Activated CD4-positive, alpha-beta T cell treated with anti-CD3 and anti-CD28 coated beads, Interleukin-2, amount 50 U/mL, for 1 hour (primary cell): ENCODE data around the gene COL27A1.
"Not testable (repeated sequence)": the region's sequence is repeated elsewhere in the genome, so short reads cannot be mapped to it uniquely, and the experiment has no call there.

Source experiments
- DNase-seq: peaks from one replicate; pipeline ENCODE4 v3.0.0-alpha.2; 2020

COL27A1 gene

DNA sequence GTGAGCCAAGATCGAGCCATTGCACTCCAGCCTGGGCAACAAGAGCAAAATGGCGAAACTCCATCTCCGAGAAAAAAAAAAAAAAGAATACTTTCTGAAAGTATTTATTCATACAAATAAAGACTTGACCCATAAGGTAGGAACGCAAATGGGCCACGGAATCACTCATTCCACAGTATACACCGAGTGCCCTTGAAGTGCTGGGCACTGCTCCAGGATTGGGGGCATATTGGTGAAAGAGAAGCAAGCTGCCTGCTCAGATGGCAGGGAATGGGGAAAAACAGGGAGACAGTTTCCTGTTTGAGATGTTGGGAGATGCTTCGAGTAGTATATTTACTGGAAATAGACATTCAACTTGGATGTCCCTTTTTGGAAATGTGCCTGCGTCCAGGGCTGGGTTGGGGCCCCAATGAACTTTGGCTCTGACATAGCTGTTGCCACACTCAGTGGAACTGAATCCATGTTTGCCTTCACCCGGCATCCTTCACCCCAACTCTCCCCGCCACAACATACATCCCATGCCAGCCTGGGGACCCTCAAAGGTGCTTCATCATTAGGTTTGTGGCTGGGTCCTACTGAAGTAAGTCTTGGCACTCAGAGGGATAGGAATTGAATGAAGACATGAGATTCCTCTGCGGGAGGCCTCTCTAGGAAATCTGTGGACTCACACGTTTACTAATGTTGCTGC lies 173.7 kb downstream of the COL27A1 start:
- not testable (repeated sequence) for DNase-seq

DNA sequence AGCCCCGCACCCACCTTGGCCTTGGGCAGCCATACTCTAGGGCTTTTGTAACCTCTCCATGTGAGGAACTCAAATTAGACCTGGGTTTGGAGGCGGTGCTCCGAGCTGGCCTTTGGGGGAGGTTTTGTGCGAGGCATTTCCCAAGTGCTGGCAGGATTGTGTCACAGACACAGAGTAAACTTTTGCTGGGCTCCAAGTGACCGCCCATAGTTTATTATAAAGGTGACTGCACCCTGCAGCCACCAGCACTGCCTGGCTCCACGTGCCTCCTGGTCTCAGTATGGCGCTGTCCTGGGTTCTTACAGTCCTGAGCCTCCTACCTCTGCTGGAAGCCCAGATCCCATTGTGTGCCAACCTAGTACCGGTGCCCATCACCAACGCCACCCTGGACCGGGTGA lies 174.3 kb downstream of the COL27A1 start, which contains the start of gene ORM2:
TSS of gene ORM2 (plus strand) at position 245 of the 398 bp plus-strand sequence. CDS start at position 281, 36 bp downstream.
- DNase-seq, result not testable (repeated sequence)

DNA sequence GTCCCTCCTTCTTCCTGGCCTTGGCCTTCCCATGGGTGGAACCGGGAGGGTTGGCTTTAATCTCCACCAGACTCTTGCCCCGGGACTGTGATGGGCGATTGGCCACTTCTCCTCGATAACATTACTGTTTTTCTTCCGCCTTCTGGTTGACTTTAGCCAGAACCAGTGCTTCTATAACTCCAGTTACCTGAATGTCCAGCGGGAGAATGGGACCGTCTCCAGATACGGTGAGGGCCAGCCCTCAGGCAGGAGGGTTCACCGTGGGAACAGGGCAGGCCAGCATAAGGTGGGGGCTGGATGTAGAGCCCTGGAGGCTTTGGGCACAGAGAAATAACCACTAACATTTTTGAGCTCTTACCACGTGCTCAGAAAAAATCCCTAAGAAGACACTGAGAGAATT lies 175.3 kb downstream of the COL27A1 start:
- no peak for DNase-seq

DNA sequence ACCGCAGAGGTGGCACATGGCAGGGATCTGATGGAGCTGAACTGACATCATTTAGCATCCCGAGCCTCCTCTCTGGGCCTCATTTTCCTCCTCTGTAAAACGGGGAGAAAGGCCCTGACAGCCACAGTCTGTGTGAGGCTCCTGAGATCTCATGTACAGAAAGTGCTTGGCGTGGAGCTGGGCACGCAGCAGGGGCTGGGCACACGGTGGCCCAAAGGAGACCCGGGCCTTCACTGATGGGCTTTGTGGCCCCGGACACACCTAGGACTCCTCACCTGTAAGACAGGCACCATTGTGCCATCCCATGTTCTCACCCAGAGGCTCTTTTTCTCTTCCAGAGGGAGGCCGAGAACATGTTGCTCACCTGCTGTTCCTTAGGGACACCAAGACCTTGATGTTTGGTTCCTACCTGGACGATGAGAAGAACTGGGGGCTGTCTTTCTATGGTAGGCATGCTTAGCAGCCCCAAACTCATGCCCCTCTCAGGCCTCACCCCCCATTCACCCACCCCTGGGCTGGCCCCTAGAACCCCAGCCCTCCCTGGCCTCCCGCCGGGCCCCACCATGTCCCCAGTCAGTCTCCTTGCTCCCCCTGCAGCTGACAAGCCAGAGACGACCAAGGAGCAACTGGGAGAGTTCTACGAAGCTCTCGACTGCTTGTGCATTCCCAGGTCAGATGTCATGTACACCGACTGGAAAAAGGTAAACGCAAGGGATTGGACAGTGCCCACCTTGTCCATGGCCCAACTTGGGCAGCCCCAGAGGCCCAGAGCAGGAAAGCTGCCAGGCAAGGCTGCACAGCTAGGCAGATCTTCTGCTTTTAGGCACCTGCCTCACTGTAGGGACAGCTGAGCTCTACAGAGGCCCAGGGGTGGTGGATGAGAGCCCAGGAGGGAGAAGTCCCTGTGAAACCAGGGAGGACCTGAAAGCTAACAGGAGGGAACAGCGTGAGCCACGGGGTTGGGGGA lies 176.2 kb downstream of the COL27A1 start:
- not testable (repeated sequence) for DNase-seq

DNA sequence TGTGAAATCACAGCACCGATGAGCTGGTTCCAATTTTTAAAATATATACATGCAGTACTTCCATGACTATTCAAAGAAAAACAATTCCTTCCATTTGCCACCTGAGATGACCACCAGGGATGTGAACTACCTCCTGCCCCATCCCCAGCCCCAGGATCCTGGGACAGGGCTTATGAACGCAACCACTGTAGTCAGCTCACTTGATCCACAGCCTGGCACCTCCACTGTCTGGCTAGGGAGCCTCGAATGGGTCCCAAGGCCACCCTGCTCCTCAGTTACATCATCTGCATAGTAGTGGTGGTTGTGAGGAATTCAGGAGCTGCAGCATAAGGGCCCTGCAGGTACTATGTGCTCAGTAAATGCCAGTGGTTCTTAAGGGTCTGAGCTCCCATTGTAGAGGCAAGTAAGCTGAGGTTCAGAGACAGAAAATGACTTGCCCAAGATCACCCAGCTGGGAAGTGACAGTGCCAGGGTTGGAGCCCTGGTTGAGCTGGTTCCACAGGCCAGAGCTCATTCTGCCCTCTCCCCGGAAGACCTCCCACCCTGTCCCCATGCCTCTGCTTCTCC lies 177.2 kb downstream of the COL27A1 start:
- not testable (repeated sequence) for DNase-seq

DNA sequence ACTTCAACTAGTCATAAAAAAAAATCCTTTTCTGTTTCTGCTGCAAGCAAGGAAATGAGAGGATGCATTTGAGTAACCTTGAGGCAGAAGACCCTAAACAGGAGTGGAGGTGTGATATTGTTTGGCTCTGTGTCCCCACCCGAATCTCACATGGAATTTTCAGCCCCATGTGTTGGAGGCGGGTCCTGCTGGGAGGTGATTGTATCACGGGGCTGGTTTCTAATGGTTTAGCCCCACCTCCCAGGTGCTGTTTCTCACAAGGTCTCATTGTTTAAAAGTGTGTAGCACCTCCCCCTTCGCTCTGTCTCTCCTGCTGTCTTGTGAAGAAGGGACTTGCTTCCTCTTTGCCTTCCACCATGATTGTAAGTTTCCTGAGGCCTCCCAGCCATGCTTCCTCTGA lies 178.4 kb downstream of the COL27A1 start:
- not testable (repeated sequence) for DNase-seq

DNA sequence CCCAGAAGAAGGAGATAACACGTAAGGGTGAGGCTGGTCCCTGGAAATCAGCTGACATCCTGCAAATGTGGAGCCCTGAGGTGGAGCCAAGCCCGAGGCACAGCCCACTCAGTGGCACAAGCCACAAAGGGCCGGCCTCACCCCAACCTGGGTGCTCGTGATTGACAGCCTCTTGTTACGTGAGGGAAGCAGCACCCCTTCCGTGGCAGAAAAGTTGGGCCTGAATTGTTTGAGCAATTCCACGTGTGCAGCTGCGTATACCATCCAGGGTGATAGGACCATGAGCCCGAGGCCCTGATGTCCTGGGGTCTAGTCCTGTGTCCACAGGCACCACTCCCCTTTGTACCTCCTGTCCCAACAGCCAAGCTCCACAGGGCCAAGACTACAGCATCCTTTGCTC lies 179.2 kb downstream of the COL27A1 start:
- no peak for DNase-seq

DNA sequence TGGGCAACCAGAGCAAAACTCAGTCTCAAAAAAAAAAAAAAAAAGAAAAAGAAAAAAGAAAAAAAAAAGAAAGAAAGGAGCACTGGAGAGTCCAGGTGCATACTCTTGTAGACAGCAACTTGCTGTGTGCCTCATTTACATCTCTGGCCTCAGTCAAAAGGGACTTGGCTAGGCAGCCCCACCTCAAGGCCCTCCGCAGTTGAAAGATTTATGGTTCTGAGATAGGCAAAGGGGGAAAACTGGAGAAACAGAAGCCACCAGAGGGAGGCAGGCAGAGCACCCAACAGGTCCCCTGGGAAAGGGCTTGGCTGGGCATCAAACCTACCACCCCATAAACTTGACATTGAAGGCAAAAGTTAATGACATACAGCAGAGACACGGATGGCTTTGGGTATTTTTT lies 180.4 kb downstream of the COL27A1 start:
- DNase-seq, result no peak

DNA sequence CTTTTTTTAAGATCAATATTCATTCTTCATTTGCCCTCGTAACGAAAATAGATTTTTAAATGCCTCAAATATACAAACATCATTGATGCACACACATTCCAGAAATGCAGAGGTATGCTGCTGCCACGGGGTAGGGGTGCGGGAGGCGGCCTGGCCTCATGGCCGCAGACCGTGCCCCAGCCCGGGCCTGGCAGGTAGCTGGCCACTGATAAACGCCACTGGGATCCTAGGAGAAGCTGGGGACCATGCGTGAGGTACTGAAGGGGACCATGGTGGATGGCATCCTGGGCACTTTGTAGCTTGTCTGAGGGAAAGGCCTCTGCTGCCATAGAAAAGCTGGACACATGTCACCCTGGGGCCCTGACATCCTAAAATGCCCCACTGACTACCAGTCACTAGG lies 180.8 kb downstream of the COL27A1 start:
- no peak for DNase-seq

DNA sequence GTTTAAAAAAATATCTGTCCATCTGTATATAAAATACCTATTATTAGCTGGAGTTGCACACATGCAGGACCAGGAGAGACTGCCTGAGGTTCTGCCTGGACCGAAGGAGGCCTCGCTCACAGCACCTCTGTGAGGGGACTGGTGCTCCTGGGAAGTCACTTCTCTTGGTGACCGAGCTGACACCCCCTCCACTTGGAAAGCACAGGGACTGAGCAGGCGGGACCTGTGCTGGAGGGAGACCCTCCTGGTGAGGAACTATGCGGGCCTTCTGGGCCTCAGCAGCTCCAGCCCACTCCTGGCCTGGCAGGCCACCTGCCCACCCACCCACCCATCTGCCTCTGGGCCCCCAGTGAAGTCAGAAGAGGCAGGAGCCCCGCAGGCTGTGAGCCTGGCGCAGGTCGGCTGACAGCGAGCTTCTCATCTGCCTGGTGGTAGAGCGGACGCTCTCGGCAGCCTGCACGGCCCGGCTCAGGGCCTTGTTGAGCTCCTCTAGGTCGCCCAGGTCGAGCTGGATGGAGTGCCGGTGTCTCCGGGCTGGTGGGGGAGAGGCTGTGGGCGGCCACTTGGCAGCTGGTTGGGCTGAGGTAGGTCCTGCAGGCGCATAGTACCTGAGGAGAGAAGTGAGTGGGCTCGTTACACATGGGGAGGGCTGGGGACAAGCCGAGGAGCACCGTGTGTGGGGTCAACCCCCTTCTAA lies 181.5 kb downstream of the COL27A1 start:
- no peak for DNase-seq

DNA sequence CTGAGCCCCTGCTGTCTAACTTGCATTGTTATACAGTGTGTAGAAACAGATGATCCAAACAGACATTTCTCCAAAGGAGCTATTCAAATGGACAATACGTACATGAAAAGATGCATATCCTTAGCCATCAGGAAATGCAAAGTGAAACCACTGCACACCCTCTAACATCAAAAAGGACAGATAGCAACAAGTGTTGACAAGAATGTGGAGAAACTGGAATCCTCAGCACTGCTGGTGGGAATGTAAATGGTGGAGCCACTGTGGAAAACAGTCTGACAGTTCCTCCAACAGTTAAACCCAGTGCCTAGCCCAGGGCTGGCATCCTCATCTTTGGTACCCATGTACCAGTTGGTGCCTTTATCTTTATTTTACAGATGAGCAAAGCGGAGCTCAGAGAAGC lies 182.8 kb downstream of the COL27A1 start:
- DNase-seq, result no peak

DNA sequence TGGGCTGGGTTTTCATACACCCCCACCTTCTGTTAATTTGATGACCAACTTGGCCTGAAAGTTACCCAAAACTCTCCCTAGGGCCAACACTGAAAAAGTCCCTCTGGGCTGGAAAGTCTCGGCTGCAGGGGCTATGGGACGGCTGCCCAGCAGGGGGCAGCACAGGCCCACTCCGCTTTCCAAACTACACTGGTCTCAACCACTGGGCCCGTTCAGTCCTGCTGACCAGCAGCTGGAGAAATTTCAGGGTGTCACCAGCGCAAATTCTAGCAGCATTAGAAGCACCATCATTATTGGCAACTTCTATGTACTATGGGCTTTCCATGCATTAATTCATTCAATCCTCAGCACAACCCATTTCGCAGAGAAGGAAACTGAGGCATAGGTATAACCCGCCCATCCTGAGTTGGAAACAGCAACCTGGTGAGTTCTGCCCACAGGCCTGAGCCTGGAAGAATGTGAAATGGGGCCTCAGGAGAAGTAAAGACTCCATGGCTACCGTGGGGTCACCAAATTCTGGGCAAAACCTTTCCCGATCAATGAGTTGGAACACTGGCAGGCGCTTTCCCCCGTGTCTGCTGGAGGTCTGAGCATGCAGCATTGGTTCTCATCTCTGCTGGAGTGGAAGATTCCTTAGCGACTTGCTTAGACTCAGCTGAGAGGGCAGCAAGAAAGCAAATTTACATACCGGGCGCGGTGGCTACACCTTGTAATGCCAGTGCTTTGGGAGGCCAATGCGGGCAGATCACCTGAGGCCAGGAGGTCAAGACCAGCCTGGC lies 184.0 kb downstream of the COL27A1 start:
- DNase-seq, result peak; percentile 50

DNA sequence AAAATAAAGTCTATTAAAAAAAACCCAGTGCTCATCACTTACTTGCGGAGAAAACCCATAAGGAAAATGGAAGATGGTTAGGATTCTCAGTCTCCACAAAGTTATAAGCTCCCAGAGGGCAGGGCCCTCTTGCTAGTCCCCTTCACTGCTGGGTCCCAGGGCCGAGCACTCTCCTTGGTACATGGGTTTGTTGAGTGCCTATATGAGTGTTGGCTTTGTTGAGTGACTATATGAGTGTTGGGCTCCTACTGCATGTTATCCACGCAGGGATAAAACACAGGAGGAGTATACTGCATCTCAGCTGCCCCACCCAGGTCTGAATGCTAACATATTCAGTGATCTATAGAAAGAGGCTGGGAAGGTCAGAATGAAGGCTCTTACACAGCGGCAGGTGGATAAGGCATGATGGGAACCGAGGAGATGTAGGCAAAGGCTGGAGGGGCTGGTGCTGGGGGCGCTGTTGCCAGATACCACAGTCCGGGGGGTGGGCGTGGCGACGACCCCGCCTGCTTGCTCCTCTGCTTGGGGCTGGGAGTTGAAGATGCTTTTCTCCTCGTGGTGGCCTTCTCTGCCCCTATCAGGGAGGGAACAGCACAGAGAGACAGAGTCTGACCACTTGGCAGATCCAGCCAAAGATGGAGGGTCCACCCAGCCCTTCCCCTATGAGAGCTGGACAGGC lies 186.0 kb downstream of the COL27A1 start:
- no peak for DNase-seq

DNA sequence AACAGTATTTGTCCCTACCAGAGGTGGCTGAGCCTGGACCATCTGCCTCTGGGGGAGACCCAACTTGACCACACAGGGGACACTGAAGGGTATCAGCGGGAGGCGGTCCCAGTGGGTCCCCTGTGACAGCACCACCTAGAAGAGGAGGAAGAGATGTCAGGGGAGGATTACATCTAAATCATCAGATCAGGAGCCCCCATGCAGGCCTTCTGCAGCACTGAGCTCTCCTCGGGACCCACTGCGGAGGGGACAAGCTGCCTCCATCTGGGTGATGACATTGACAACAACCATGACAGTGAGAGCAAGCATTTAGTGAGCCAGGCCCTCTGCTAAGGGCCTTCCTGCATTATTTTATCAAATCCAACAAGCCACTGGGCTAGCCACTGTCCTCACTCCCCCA lies 186.7 kb downstream of the COL27A1 start:
- no peak for DNase-seq

DNA sequence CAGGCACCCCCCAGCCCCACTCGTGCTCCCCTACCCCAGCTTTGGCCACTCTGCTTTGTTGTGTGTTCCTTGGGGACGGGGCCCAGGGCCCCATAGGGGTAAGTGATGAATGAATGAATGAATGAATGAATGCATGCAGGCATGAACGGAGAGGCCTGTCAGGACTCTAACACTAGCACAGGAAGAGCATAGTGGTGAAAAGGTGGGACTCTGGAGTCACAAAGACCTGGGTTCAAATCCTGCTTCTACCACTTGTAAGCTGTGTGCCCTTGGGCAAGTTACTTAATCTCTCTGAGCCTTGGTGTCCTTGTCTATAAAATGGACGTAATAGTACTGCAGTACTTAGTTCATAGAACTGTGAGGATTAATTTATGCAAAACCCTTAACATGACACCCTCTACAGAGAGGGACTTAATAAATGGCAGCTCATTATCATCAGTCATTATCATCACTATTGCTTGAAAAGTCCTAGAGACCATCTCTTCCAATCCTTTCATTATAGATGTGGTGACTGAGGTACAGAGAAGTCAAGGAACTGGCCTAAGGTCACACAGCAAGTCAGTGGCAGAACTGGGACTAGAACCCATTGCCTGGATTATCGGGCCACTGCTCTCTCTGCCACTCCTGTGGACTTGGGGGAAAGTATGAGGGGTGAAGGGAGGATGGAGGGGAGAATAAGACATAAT lies 187.6 kb downstream of the COL27A1 start:
- no peak for DNase-seq

DNA sequence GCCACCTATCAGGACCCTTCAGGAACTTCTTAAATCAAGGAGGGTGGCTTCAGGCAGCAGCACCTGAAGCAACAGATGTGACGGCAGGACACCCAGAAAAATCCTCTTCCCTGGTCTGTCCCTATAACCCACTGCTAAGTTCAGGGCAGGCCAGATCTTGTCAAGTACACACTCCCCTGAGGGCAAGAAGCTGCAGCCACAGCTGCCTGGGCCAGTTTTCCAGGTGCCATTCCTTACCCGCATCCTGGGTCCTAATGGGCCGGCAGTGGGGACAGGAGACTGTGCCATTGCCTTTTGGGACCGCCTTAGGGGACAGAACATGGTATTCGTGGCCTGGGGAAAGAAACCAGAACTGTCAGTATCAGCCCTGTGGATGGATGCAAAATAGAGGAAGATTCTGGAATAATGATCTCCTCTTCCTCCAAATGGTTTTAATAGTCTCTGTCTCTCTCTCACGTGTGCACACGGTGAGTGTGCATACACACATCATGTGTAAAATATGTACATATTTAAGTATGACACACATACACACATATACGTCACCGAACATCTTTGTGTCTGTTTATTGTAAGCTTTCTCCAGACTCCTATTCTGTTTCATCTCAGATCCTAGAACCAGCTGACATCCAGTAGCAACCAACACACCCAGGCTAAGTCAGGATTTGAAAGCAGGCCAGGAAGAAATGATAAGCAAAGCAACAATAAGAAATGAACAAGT lies 188.3 kb downstream of the COL27A1 start:
- no peak for DNase-seq

DNA sequence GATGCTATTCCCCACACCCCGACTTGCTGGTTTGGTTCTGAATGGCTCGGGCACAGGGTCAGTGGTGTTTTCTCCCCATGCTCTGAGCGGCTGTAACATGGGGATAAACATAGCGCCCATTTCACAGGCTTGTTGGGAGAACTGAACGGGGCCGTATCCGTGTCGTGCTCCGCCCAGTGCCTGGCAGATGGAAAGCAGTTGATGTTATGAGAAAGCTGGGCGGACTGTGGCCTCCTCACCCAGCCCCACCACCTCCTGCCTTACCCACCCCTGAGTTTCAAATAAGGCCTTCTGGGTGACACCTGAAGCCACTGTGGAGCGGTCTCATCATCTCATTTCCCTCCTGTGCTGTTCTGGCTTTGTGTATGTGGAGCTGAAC lies 188.8 kb downstream of the COL27A1 start:
- DNase-seq, result no peak

DNA sequence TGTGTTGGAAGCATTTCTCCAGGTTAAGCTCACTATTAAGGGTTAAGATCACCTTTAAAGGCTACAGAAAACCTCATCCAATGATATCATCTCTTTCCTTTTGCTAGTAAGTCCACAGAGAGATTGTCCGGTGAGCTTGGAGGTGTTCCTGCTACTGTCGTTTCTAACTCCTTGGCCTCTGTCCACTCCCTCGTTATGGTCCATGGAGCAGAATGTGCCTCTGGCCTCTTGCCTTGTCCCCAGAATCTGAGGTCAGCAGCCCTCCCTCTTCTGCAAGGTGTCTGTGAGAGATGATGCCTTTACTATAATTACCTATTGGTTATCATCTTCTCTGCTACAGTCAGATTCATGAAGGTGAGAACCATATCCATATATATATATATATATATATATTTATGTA lies 189.4 kb downstream of the COL27A1 start:
- DNase-seq, result no peak

DNA sequence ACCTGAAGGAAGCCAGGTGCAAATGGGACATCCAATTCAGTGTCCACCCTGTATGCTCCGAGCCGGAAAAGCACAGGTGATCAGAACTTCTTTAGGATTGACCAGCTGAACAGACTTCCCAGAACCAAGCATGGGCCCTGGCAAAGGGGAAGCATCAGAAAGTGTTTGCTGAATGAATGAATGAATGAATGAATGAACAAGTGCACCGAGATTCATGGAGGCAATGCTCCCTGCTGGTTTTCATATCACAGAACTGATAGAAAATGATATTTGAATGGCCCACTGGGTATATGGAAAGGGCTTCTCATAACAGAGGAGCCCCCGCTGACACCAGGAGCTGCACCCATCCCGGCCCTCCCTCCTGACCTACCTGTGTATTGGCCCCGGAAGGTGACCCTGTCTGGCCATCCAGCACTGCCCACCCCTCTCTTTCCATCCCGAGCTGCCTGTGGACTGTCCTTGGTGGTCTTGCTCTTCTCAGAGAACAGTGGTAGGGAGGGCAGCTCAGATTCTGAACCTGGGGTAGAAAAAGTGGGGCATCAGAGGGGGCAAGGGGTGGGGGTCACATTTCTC lies 190.2 kb downstream of the COL27A1 start:
- no peak for DNase-seq

DNA sequence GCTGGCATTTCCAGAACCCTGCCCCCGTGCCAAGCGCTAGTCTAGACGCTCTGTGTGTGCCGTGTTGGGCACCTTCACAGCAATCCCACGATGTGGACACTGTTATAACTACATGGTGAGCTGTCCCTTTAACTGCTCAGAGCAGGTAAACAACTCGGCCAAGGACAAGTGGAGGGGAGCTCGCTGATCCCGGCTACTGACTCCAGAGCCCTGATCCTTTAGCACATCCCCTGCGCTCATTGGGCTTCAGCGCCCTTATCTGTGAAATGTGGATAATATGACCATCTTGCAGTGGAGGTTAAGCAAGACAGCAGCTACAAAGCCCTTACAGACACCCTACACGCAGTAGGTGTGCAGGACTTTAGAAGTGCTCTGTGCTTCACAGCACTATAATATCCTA lies 190.8 kb downstream of the COL27A1 start:
- no peak for DNase-seq
